GM12878 (cell line): ENCODE measurements around the gene HEXIM1. TPM values are rescaled to one million over a fixed set of nuclear protein-coding genes. Genes with fewer than 3 reads are reported as not detected.

Experiments
- ATAC-seq: fragments of 200-7000 bp; cut with Tn5 transposase; 3 replicates; pipeline ENCODE4 v1.9.1; 2020; ENCODE audit warnings: mild to moderate bottlenecking, moderate library complexity
- BruUV-seq: library from RNA; stranded (reverse); fragments of 400-500 nt; replicated peaks from 2 replicates; lab custom pipeline; 2021; lab: Mats Ljungman, UMichigan
- CTCF ChIA-PET: fragments of 300-600 bp; sonication (Branson Sonifier 250); formaldehyde crosslinking; extraction: SDS; loops from one replicate; lab custom pipeline; 2021; ENCODE audit warnings: inconsistent platforms; lab: Yijun Ruan, JAX
- POLR2A ChIA-PET: fragments of 350-600 bp; formaldehyde crosslinking; extraction: SDS; loops from one replicate; lab custom pipeline; 2021; ENCODE audit warnings: inconsistent platforms; lab: Charles Lee
- RAD21 ChIA-PET: fragments of 300-600 bp; sonication (Branson Sonifier 250); formaldehyde crosslinking; loops from one replicate; lab custom pipeline; 2023; ENCODE audit warnings: antibody characterized with exemption; ENCODE audit not compliant: unreplicated experiment; lab: Charles Lee
- SMC1A ChIA-PET: fragments of 300-600 bp; sonication (Branson Sonifier 250); formaldehyde crosslinking; loops from one replicate; lab custom pipeline; 2023; ENCODE audit not compliant: unreplicated experiment, uncharacterized antibody; lab: Charles Lee
- DNase-seq: peaks from one replicate; pipeline ENCODE4 v3.0.0-alpha.2; 2011; ENCODE audit warnings: low read depth, low spot score
- FAIRE-seq: peaks from 3 replicates; lab custom pipeline; 2011; peaks lifted over from hg19 to GRCh38; lab: Jason Lieb, UNC
- H2AFZ ChIP-seq: 2 replicates; pipeline ENCODE4 v1.6.0; 2011; ENCODE audit warnings: low read depth, low read length, control low read depth; ENCODE audit not compliant: control insufficient read depth
- H3K27ac ChIP-seq: 2 replicates; pipeline ENCODE4 v1.5.1; 2011; ENCODE audit warnings: control low read depth; ENCODE audit not compliant: control insufficient read depth, insufficient read depth
- H3K27me3 ChIP-seq, 2 experiments: replicated peaks in 1 of 2; 2 replicates each; pipeline versions ENCODE4 v1.6.0 to v1.6.1; 2011; ENCODE audit warnings: low read length in 1 of 2; ENCODE audit not compliant: control insufficient read depth in 2 of 2, insufficient read depth in 2 of 2
- H3K36me3 ChIP-seq, 2 experiments: 2 replicates each; pipeline ENCODE4 v1.5.1; 2011; ENCODE audit warnings: low read length in 1 of 2; ENCODE audit not compliant: control insufficient read depth in 2 of 2, insufficient read depth in 2 of 2
- H3K4me1 ChIP-seq: 2 replicates; pipeline ENCODE4 v1.6.1; 2011; ENCODE audit warnings: mild to moderate bottlenecking, low read length, moderate library complexity, mixed read lengths; ENCODE audit not compliant: control insufficient read depth, insufficient read depth
- H3K4me2 ChIP-seq: 2 replicates; pipeline ENCODE4 v1.6.0; 2011; ENCODE audit warnings: control low read depth; ENCODE audit not compliant: control insufficient read depth, insufficient read depth
- H3K4me3 ChIP-seq: fragments of 200-600 bp; sonication (generic); 2 replicates; pipeline ENCODE4 v1.5.1; 2016
- H3K79me2 ChIP-seq: 2 replicates; pipeline ENCODE4 v1.6.0; 2011; ENCODE audit warnings: low read length; ENCODE audit not compliant: control insufficient read depth, insufficient read depth
- H3K9ac ChIP-seq: 2 replicates; pipeline ENCODE4 v1.8.0; 2011; ENCODE audit warnings: low read length, control low read depth, mixed read lengths; ENCODE audit not compliant: control insufficient read depth, insufficient read depth
- H3K9me3 ChIP-seq: replicated peaks from 3 replicates; pipeline ENCODE4 v1.5.1; 2011; ENCODE audit warnings: mild to moderate bottlenecking, low read length; ENCODE audit not compliant: control insufficient read depth, insufficient read depth
- H4K20me1 ChIP-seq: 2 replicates; pipeline ENCODE4 v1.6.0; 2011; ENCODE audit not compliant: control insufficient read depth, insufficient read depth
- IKZF2 ChIP-seq, 2 experiments: fragments of 450-650 bp; IDR thresholded peaks; 2 replicates each; pipeline ENCODE4 v1.6.1; 2017; ENCODE audit warnings: mild to moderate bottlenecking in 2 of 2, moderate library complexity in 2 of 2
- POLR2A ChIP-seq: IDR thresholded peaks from 2 replicates; pipeline ENCODE4 v1.6.1; 2011; ENCODE audit warnings: low read depth, mild to moderate bottlenecking, low read length
- POLR2AphosphoS5 ChIP-seq: IDR thresholded peaks from 2 replicates; pipeline ENCODE4 v1.6.1; 2011; ENCODE audit warnings: mild to moderate bottlenecking, low read length, inconsistent platforms
- POU2F2 ChIP-seq: IDR thresholded peaks from 3 replicates; pipeline ENCODE4 v1.6.1; 2011; ENCODE audit warnings: low read depth, mild to moderate bottlenecking, low read length, borderline replicate concordance
- WRNIP1 ChIP-seq: IDR thresholded peaks from 2 replicates; pipeline ENCODE4 v1.6.1; 2011; ENCODE audit warnings: low read depth, low read length, improper control_type of control experiment, borderline replicate concordance
- WGBS: methylation state at CpG from one replicate; pipeline ENCODE4 v1.1.6; 2016; ENCODE audit warnings: low lambda C conversion rate; ENCODE audit not compliant: insufficient replicate concordance, insufficient coverage; ENCODE audit errors: missing lambda C conversion rate; 5-methylcytosine and 5-hydroxymethylcytosine counted together
- in situ Hi-C: fragments of 300-500 bp; cut with MboI; formaldehyde crosslinking; loops from 9 replicates; pipeline ENCODE4 v1.14.3; 2018; ENCODE audit warnings: mixed read lengths
- intact Hi-C: fragments of 100-400 bp; cut with micrococcal nuclease; formaldehyde crosslinking; loops from one replicate; pipeline ENCODE4 v1.14.2; 2022; ENCODE audit not compliant: unreplicated experiment
- polyA plus RNA-seq, 11 experiments: library from polyadenylated mRNA; depleted of rRNA in 4 of 11; unstranded in 6 of 11; stranded (reverse) in 5 of 11; fragments of >200 nt; fragmentation: Nextera tagmentation in 4 of 11; fragmentation: Illumina TruSeq in 1 of 11; extraction: Ambion mirVana in 4 of 11; extraction: Trizol in 1 of 11; gene quantifications; 1 replicate in 1 of 11; 2 replicates in 10 of 11; pipeline versions ENCODE4 v1.2.1 to v1.2.3, GENCODE V29; 2011 to 2016; ENCODE audit warnings: inconsistent platforms in 2 of 11, missing spikeins in 2 of 11, low read depth in 1 of 11
- total RNA-seq, 4 experiments: library from RNA; depleted of rRNA in 3 of 4; stranded (reverse); fragments of >200 nt in 3 of 4; fragmentation: Illumina TruSeq in 1 of 4; extraction: Trizol in 1 of 4; gene quantifications; 2 replicates each; pipeline versions ENCODE4 v1.2.1 to v1.2.3, GENCODE V29; 2013 to 2021
- TF ChIP-seq, protein P1 (sequence below): fragments of 450-650 bp; IDR thresholded peaks from 2 replicates; pipeline ENCODE4 v1.6.1; 2018; ENCODE audit warnings: borderline replicate concordance, mild to moderate bottlenecking; ENCODE audit not compliant: partially characterized antibody
- TF ChIP-seq, protein P2 (sequence below): fragments of 450-650 bp; IDR thresholded peaks from 2 replicates; pipeline ENCODE4 v1.6.1; 2017; ENCODE audit warnings: mild to moderate bottlenecking
- TF ChIP-seq, protein P3 (sequence below): IDR thresholded peaks from 2 replicates; pipeline ENCODE4 v1.6.1; 2012; ENCODE audit warnings: improper control_type of control experiment, low read depth, low read length; ENCODE audit not compliant: insufficient replicate concordance
- TF ChIP-seq, protein P4 (sequence below): fragments of 450-650 bp; IDR thresholded peaks from 2 replicates; pipeline ENCODE4 v1.6.1; 2016; ENCODE audit warnings: mild to moderate bottlenecking

The HEXIM1 gene
- total and polyA plus RNA-seq, 10 of the 15 experiments (the other 5 are each of a cell fraction or from before 2014, with no cell fraction given) = 1.9 to 24.1 (median 9.0) TPM

DNA sequence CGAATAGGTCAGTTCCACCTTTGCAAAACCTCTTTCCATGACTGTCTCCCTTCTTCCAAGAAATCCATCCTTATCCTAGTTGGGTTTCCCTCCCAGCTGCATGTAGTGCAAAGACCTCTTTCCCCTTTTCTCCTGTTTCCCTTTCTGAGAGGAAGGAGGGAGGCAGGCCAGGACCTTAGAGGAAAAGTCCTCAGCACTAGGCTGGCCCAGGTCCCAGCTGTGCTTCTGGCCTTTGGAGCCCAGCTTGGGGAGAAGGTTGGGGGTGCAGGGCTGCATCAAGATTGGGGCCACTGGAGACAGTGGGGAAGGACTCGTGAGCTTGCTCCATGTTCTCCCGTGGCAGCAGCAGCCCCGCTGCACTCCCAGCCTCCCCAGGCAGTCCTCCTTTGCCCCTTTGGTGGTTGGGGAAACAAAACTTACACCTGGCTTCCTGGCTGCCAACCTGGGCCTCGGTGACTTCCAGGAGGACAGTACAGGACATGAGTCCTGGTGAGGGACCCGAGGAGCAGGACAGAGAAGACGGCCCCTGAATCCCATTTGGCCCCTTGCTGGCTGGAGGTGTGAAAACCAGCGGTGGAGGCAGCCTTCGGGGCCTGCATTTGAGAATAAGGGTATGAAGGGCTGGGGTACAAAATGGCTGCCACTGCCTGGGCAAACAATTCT lies 13.9 kb downstream of the HEXIM1 start (continued):
- peak in 1 of 2 experiments; percentile 5; a peak in 1 of 4 replicates for TF ChIP-seq IKZF2 (IDR thresholded peaks at IDR 0.05)
- TF ChIP-seq, protein P1, sequence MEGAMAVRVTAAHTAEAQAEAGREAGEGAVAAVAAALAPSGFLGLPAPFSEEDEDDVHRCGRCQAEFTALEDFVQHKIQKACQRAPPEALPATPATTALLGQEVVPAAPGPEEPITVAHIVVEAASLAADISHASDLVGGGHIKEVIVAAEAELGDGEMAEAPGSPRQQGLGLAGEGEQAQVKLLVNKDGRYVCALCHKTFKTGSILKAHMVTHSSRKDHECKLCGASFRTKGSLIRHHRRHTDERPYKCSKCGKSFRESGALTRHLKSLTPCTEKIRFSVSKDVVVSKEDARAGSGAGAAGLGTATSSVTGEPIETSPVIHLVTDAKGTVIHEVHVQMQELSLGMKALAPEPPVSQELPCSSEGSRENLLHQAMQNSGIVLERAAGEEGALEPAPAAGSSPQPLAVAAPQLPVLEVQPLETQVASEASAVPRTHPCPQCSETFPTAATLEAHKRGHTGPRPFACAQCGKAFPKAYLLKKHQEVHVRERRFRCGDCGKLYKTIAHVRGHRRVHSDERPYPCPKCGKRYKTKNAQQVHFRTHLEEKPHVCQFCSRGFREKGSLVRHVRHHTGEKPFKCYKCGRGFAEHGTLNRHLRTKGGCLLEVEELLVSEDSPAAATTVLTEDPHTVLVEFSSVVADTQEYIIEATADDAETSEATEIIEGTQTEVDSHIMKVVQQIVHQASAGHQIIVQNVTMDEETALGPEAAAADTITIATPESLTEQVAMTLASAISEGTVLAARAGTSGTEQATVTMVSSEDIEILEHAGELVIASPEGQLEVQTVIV = no peak
- TF ChIP-seq, protein P2, sequence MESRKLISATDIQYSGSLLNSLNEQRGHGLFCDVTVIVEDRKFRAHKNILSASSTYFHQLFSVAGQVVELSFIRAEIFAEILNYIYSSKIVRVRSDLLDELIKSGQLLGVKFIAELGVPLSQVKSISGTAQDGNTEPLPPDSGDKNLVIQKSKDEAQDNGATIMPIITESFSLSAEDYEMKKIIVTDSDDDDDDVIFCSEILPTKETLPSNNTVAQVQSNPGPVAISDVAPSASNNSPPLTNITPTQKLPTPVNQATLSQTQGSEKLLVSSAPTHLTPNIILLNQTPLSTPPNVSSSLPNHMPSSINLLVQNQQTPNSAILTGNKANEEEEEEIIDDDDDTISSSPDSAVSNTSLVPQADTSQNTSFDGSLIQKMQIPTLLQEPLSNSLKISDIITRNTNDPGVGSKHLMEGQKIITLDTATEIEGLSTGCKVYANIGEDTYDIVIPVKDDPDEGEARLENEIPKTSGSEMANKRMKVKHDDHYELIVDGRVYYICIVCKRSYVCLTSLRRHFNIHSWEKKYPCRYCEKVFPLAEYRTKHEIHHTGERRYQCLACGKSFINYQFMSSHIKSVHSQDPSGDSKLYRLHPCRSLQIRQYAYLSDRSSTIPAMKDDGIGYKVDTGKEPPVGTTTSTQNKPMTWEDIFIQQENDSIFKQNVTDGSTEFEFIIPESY = no peak
- TF ChIP-seq, all 136 proteins: peak for 4

DNA sequence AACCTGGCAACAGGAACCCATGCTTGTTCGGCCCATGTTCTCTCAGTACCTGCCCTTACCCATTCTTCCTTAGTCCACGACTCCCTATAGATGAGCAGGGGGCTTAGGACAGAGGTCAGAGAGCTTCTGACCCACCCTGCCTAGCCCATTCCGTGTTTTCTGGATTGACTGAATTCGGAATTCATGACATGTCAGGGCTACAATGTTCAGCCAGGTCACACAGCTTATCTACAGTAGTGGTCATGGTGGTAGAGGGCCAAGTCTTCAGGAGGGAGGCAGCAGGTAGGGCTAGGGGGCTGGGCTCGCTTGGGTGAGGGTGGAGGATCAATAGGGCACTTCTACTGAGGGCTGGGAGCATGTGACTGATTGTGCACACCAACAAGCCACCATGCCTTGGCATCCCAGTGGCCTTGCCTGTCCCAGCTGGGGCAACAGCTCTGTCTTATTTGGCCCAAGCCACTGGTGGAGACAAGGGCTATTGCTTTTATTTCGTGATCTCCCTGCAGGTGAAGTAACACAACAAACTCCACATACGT lies 16.5 kb downstream of the HEXIM1 start:
- Histone ChIP-seq H3K9ac (no peak overlapping the region), H3K36me3 (no peaks in the 10 kb centered on the region), H3K79me2 (peaks cover 23% of the 10 kb centered on the region), H3K4me3 (no peak overlapping the region), H2AFZ (no peak overlapping the region), H3K4me2 (no peak overlapping the region), H4K20me1 (no peaks in the 10 kb centered on the region), H3K9me3 (no peaks in the 10 kb centered on the region), H3K27ac (no peak overlapping the region), H3K4me1 (peaks cover 8% of the 10 kb centered on the region), H3K27me3 (no peaks in the 10 kb centered on the region)
- intact Hi-C loops (no loop called here), in situ Hi-C loops (no loop called here)
- ChIA-PET POLR2A (interaction anchor here (0.6 to 0.8 kb wide), 2 partner anchors 10 to 19 kb away, joined by 3 to 4 read pairs; no protein-coding TSS in a partner anchor), RAD21 (interaction anchor here (2.1 kb wide), 1 partner anchor 14 kb away, joined by 6 read pairs; no protein-coding TSS in a partner anchor), CTCF (interaction anchor here (0.8 to 7.4 kb wide), 3 partner anchors 10 to 30 kb away, joined by 3 to 199 read pairs (median 8); partner anchors contain the start of genes ACBD4 and HEXIM1), SMC1A (interaction anchor here (6.4 kb wide), 1 partner anchor 14 kb away, joined by 114 read pairs; the partner anchor contains the start of gene HEXIM1)
- WGBS = 97% methylated on average over 7 of the region's 7 CpGs
- FAIRE-seq (no peak), ATAC-seq (no peak), DNase-seq (no peak)
- BruUV-seq = no TSS peak
- TF ChIP-seq, protein P3, sequence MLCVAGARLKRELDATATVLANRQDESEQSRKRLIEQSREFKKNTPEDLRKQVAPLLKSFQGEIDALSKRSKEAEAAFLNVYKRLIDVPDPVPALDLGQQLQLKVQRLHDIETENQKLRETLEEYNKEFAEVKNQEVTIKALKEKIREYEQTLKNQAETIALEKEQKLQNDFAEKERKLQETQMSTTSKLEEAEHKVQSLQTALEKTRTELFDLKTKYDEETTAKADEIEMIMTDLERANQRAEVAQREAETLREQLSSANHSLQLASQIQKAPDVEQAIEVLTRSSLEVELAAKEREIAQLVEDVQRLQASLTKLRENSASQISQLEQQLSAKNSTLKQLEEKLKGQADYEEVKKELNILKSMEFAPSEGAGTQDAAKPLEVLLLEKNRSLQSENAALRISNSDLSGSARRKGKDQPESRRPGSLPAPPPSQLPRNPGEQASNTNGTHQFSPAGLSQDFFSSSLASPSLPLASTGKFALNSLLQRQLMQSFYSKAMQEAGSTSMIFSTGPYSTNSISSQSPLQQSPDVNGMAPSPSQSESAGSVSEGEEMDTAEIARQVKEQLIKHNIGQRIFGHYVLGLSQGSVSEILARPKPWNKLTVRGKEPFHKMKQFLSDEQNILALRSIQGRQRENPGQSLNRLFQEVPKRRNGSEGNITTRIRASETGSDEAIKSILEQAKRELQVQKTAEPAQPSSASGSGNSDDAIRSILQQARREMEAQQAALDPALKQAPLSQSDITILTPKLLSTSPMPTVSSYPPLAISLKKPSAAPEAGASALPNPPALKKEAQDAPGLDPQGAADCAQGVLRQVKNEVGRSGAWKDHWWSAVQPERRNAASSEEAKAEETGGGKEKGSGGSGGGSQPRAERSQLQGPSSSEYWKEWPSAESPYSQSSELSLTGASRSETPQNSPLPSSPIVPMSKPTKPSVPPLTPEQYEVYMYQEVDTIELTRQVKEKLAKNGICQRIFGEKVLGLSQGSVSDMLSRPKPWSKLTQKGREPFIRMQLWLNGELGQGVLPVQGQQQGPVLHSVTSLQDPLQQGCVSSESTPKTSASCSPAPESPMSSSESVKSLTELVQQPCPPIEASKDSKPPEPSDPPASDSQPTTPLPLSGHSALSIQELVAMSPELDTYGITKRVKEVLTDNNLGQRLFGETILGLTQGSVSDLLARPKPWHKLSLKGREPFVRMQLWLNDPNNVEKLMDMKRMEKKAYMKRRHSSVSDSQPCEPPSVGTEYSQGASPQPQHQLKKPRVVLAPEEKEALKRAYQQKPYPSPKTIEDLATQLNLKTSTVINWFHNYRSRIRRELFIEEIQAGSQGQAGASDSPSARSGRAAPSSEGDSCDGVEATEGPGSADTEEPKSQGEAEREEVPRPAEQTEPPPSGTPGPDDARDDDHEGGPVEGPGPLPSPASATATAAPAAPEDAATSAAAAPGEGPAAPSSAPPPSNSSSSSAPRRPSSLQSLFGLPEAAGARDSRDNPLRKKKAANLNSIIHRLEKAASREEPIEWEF = no peak
- no peak for TF ChIP-seq POLR2AphosphoS5
- TF ChIP-seq, protein P4, sequence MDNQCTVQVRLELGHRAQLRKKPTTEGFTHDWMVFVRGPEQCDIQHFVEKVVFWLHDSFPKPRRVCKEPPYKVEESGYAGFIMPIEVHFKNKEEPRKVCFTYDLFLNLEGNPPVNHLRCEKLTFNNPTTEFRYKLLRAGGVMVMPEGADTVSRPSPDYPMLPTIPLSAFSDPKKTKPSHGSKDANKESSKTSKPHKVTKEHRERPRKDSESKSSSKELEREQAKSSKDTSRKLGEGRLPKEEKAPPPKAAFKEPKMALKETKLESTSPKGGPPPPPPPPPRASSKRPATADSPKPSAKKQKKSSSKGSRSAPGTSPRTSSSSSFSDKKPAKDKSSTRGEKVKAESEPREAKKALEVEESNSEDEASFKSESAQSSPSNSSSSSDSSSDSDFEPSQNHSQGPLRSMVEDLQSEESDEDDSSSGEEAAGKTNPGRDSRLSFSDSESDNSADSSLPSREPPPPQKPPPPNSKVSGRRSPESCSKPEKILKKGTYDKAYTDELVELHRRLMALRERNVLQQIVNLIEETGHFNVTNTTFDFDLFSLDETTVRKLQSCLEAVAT = no peak
- no peak for TF ChIP-seq WRNIP1
- no peak for TF ChIP-seq POLR2A
- no peak for TF ChIP-seq POU2F2
